ENCODE measurements around the gene ACSF2.

ACSF2 gene

GRCh38 chr17:50513495-50513894 lies 87.5 kb downstream of the ACSF2 start:
- Histone ChIP-seq H3K4me3 (ENCODE audit: low read length) (no peak overlapping the region), H3K79me2 (ENCODE audit: low read length) (no peaks in the 10 kb centered on the region), H3K4me1 (ENCODE audit: low read length) (no peaks in the 10 kb centered on the region), H2AFZ (ENCODE audit: low read length) (no peak overlapping the region), H3K9me3 (replicated peaks; ENCODE audit: insufficient read depth, low read length) (no peaks in the 10 kb centered on the region), H3K36me3 (replicated peaks; ENCODE audit: insufficient read depth, low read length) (no peaks in the 10 kb centered on the region), H3K9ac (ENCODE audit: low read length) (no peak overlapping the region), H3K4me2 (ENCODE audit: low read depth, low read length) (no peak overlapping the region), H4K20me1 (ENCODE audit: insufficient read depth, low read length) (no peaks in the 10 kb centered on the region), H3F3A (ENCODE audit: insufficient read depth, low read length) (no peaks in the 10 kb centered on the region), H3K9me2 (replicated peaks; ENCODE audit: insufficient read depth, low read length) (no peaks in the 10 kb centered on the region), H3K27me3 (replicated peaks; ENCODE audit: insufficient read depth, low read length) (no peaks in the 10 kb centered on the region), H3K27ac (ENCODE audit: low read length) (no peak overlapping the region)
- TF ChIP-seq EZH2phosphoT487 (IDR thresholded peaks at IDR 0.05; ENCODE audit: low read length): no peak
- TF ChIP-seq EZH2 (optimal IDR thresholded peaks at IDR 0.05; ENCODE audit: low read depth, low read length): no peak
- TF ChIP-seq CTCF (IDR thresholded peaks at IDR 0.05; ENCODE audit: low read length): no peak
- no peak for DNase-seq

GRCh38 chr17:50514388-50514787 lies 88.4 kb downstream of the ACSF2 start:
- H3F3A ChIP-seq (ENCODE audit: insufficient read depth, low read length): no peaks in the 10 kb centered on the region
- no peak overlapping the region for H3K4me3 ChIP-seq (ENCODE audit: low read length)
- no peak for TF ChIP-seq CTCF (IDR thresholded peaks at IDR 0.05; ENCODE audit: low read length)
- no peak for TF ChIP-seq EZH2 (optimal IDR thresholded peaks at IDR 0.05; ENCODE audit: low read depth, low read length)
- TF ChIP-seq EZH2phosphoT487 (IDR thresholded peaks at IDR 0.05; ENCODE audit: low read length): no peak
- H3K9ac ChIP-seq (ENCODE audit: low read length): no peak overlapping the region
- no peak overlapping the region for H3K27ac ChIP-seq (ENCODE audit: low read length)
- H4K20me1 ChIP-seq (ENCODE audit: insufficient read depth, low read length): no peaks in the 10 kb centered on the region
- H3K4me1 ChIP-seq (ENCODE audit: low read length): no peaks in the 10 kb centered on the region
- no peaks in the 10 kb centered on the region for H3K9me3 ChIP-seq (replicated peaks; ENCODE audit: insufficient read depth, low read length)
- H3K9me2 ChIP-seq (replicated peaks; ENCODE audit: insufficient read depth, low read length): no peaks in the 10 kb centered on the region
- no peak overlapping the region for H2AFZ ChIP-seq (ENCODE audit: low read length)
- no peak for DNase-seq
- H3K27me3 ChIP-seq (replicated peaks; ENCODE audit: insufficient read depth, low read length): no peaks in the 10 kb centered on the region
- no peaks in the 10 kb centered on the region for H3K36me3 ChIP-seq (replicated peaks; ENCODE audit: insufficient read depth, low read length)
- H3K4me2 ChIP-seq (ENCODE audit: low read depth, low read length): no peak overlapping the region
- H3K79me2 ChIP-seq (ENCODE audit: low read length): no peaks in the 10 kb centered on the region

- Histone ChIP-seq H3F3A (ENCODE audit: insufficient read depth, low read length) (no peaks in the 10 kb centered on the region), H3K79me2 (ENCODE audit: low read length) (no peaks in the 10 kb centered on the region), H3K9me3 (replicated peaks; ENCODE audit: insufficient read depth, low read length) (no peaks in the 10 kb centered on the region), H3K4me1 (ENCODE audit: low read length) (no peaks in the 10 kb centered on the region), H3K36me3 (replicated peaks; ENCODE audit: insufficient read depth, low read length) (no peaks in the 10 kb centered on the region), H2AFZ (ENCODE audit: low read length) (no peak overlapping the region), H3K9ac (ENCODE audit: low read length) (no peak overlapping the region), H3K4me2 (ENCODE audit: low read depth, low read length) (no peak overlapping the region), H3K9me2 (replicated peaks; ENCODE audit: insufficient read depth, low read length) (no peaks in the 10 kb centered on the region), H3K27ac (ENCODE audit: low read length) (no peak overlapping the region), H4K20me1 (ENCODE audit: insufficient read depth, low read length) (no peaks in the 10 kb centered on the region), H3K4me3 (ENCODE audit: low read length) (no peak overlapping the region), H3K27me3 (replicated peaks; ENCODE audit: insufficient read depth, low read length) (no peaks in the 10 kb centered on the region)
- no peak for DNase-seq
- no peak for TF ChIP-seq EZH2phosphoT487 (IDR thresholded peaks at IDR 0.05; ENCODE audit: low read length)
- TF ChIP-seq CTCF (IDR thresholded peaks at IDR 0.05; ENCODE audit: low read length): no peak
- no peak for TF ChIP-seq EZH2 (optimal IDR thresholded peaks at IDR 0.05; ENCODE audit: low read depth, low read length)
Observed at GRCh38 chr17:50514936-50515702, 89.1 kb downstream of the ACSF2 start.
